Common myeloid progenitor, CD34-positive (primary cell): ENCODE data around the gene PLD5.
"Not testable (repeated sequence)": the region's sequence is repeated elsewhere in the genome, so short reads cannot be mapped to it uniquely, and the experiment has no call there.

Experiments
- CTCF ChIA-PET: fragments of 350-600 bp; sonication (Branson Sonifier 250); formaldehyde crosslinking; loops from one replicate; lab custom pipeline; 2021; ENCODE audit warnings: antibody characterized with exemption; lab: Charles Lee
- POLR2A ChIA-PET: fragments of 350-600 bp; sonication (Branson Sonifier 250); formaldehyde crosslinking; loops from one replicate; lab custom pipeline; 2021; ENCODE audit warnings: antibody characterized with exemption; lab: Charles Lee
- DNase-seq, 3 donors: peaks; one replicate each; pipeline versions ENCODE4 v3.0.0 to v3.0.0-alpha.2; 2013
- H3K27ac ChIP-seq, 2 experiments: 1 replicate in 1 of 2; 2 replicates in 1 of 2; pipeline ENCODE4 v1.7.0; 2013; ENCODE audit warnings: inconsistent platforms in 2 of 2, low read length in 2 of 2, mild to moderate bottlenecking in 2 of 2, low read depth in 1 of 2, moderate library complexity in 1 of 2; ENCODE audit not compliant: severe bottlenecking in 2 of 2, insufficient read depth in 1 of 2, poor library complexity in 1 of 2
- H3K27me3 ChIP-seq, 5 experiments: replicated peaks in 2 of 5; 1 replicate in 3 of 5; 2 replicates in 2 of 5; pipeline versions ENCODE4 v1.6.1 to v1.7.0; 2013; ENCODE audit warnings: low read length in 4 of 5, mild to moderate bottlenecking in 2 of 5, moderate library complexity in 2 of 5, inconsistent platforms in 1 of 5; ENCODE audit not compliant: insufficient read depth in 5 of 5, control insufficient read depth in 4 of 5
- H3K36me3 ChIP-seq, 4 experiments: 1 replicate in 2 of 4; 2 replicates in 2 of 4; pipeline versions ENCODE4 v1.6.1 to v1.7.0; 2013; ENCODE audit warnings: low read length in 3 of 4, control low read depth in 1 of 4, mild to moderate bottlenecking in 1 of 4; ENCODE audit not compliant: control insufficient read depth in 4 of 4, insufficient read depth in 4 of 4
- H3K4me1 ChIP-seq, 4 experiments: 1 replicate in 3 of 4; 2 replicates in 1 of 4; pipeline versions ENCODE4 v1.6.1 to v1.7.1; 2013; ENCODE audit warnings: low read length in 3 of 4, mild to moderate bottlenecking in 3 of 4, control low read depth in 1 of 4, inconsistent platforms in 1 of 4, moderate library complexity in 1 of 4; ENCODE audit not compliant: control insufficient read depth in 4 of 4, insufficient read depth in 4 of 4; ENCODE audit errors: control extremely low read depth in 1 of 4
- H3K4me3 ChIP-seq, 7 experiments: 1 replicate in 4 of 7; 2 replicates in 3 of 7; pipeline versions ENCODE4 v1.5.1 to v1.7.0; 2013; ENCODE audit warnings: mild to moderate bottlenecking in 7 of 7, low read length in 6 of 7, moderate library complexity in 6 of 7, inconsistent platforms in 2 of 7, low read depth in 2 of 7, control low read depth in 1 of 7; ENCODE audit not compliant: insufficient read depth in 4 of 7, control insufficient read depth in 1 of 7; ENCODE audit errors: extremely low read depth in 1 of 7
- H3K9me3 ChIP-seq, 5 experiments: 1 replicate in 4 of 5; 2 replicates in 1 of 5; pipeline versions ENCODE4 v1.6.1 to v1.7.1; 2013; ENCODE audit warnings: low read length in 4 of 5, mild to moderate bottlenecking in 2 of 5, inconsistent platforms in 1 of 5, low read depth in 1 of 5, moderate library complexity in 1 of 5; ENCODE audit not compliant: control insufficient read depth in 4 of 5, insufficient read depth in 2 of 5; ENCODE audit errors: control extremely low read depth in 1 of 5
- WGBS: methylation state at CpG from one replicate; pipeline ENCODE4 v1.1.5; 2013; ENCODE audit not compliant: insufficient coverage; 5-methylcytosine and 5-hydroxymethylcytosine counted together

Gene PLD5

DNA sequence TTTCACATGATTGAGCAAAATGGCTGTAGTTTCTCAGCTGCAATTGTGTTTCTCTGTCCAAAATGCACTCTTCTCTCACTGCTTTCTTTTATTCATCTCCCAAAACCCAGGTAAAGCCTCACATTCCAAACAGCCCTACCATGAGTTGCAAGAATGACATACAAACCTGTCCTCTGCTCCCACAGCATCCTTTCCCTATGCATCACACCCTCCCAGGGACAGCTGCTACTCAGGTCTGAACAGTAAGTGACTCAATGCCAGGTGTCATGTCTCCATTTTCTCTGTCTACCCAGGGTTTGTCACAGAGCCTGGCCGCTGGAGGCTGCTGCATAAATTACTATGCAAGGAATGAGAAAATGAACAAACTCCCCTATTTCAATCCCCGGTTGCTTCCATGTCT lies 118.5 kb downstream of the PLD5 start:
- Histone ChIP-seq H3K4me3 (no peak overlapping the region), H3K4me1 (no peaks in the 10 kb centered on the region), H3K27me3 (no peaks in the 10 kb centered on the region), H3K27ac (no peak overlapping the region), H3K36me3 (no peaks in the 10 kb centered on the region), H3K9me3 (no peaks in the 10 kb centered on the region)
- 100% methylated on average over 1 of the region's 2 CpGs for WGBS
- POLR2A ChIA-PET: no interaction called here
- no peak for DNase-seq
- CTCF ChIA-PET: no interaction called here

DNA sequence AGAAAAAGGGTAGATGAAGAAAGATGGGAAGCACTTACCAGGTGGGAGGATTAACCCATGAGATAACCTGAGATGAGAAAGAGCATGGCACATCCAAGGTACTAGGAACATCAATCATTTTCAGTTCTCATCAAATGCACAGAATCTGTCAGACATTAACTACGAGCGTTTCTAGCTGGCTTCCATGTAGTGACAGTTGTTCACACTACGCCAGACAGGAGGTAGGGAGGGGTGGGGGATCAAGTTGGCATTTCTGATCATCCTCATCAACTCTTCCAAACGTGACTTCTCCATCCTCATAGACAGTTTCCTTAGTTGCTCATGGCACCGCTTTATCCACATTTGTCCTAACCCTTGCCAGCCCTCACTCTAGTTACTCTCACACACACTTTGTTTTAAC lies 120.2 kb downstream of the PLD5 start:
- no peaks in the 10 kb centered on the region for H3K36me3 ChIP-seq
- no peak overlapping the region for H3K4me3 ChIP-seq
- H3K4me1 ChIP-seq: no peaks in the 10 kb centered on the region
- no peaks in the 10 kb centered on the region for H3K9me3 ChIP-seq
- CTCF ChIA-PET: interaction anchor here (1.5 kb wide), 1 partner anchor 12 kb away, joined by 5 read pairs; no protein-coding TSS in a partner anchor
- no peaks in the 10 kb centered on the region for H3K27me3 ChIP-seq
- WGBS: 95% methylated on average over 4 of the region's 5 CpGs
- H3K27ac ChIP-seq: no peak overlapping the region
- POLR2A ChIA-PET: no interaction called here
- no peak for DNase-seq

DNA sequence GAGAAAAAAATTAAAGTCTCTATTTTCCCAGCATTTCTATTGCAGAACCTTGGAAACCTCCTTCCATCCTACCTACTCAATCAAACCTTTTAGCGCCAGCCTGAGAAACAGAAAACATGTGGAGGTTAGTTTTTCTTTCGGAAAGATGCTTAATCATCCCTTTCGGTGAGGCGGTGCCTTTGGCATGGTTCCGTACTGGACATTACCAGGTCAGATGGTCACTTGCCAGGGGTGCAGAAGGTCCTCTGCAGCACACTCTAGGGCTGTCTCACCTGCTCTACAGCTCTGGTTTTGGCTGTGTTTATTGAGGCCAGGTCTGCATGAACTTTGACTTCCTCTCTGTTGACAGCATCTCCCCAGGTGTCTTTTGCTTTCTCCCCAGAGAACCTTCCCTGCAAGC lies 121.5 kb downstream of the PLD5 start:
- CTCF ChIA-PET: interaction anchor here (1.5 kb wide), 1 partner anchor 13 kb away, joined by 5 read pairs; no protein-coding TSS in a partner anchor
- H3K36me3 ChIP-seq: no peaks in the 10 kb centered on the region
- no peaks in the 10 kb centered on the region for H3K27me3 ChIP-seq
- POLR2A ChIA-PET: no interaction called here
- H3K4me3 ChIP-seq: no peak overlapping the region
- no peaks in the 10 kb centered on the region for H3K4me1 ChIP-seq
- H3K9me3 ChIP-seq: no peaks in the 10 kb centered on the region
- 70% methylated on average over 5 of the region's 5 CpGs for WGBS
- H3K27ac ChIP-seq: no peak overlapping the region
- DNase-seq: no peak

DNA sequence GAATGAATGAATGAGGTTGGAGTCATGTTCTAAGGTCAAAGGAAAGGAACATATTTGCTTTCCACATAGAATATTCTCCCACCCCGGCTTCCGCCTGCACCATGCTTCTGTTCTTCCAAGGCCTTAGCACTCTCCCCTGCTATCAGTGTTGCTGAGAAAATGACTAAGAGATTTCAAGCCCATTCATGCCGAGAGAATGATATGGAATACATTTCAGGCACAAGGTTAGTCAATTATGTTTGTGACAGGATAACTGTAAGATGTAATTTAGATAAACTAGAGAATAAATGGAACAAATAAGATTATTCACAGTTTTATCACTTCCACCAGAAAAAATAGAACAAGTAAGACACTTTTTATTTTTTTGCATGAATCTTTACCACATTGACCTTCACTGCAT lies 122.6 kb downstream of the PLD5 start:
- no peak overlapping the region for H3K27ac ChIP-seq
- no peaks in the 10 kb centered on the region for H3K36me3 ChIP-seq
- CTCF ChIA-PET: no interaction called here
- no peak overlapping the region for H3K4me3 ChIP-seq
- WGBS: no CpG with 5 or more reads among the region's 3 CpGs
- H3K27me3 ChIP-seq: no peaks in the 10 kb centered on the region
- H3K4me1 ChIP-seq: no peaks in the 10 kb centered on the region
- no peaks in the 10 kb centered on the region for H3K9me3 ChIP-seq
- POLR2A ChIA-PET: no interaction called here
- no peak for DNase-seq

DNA sequence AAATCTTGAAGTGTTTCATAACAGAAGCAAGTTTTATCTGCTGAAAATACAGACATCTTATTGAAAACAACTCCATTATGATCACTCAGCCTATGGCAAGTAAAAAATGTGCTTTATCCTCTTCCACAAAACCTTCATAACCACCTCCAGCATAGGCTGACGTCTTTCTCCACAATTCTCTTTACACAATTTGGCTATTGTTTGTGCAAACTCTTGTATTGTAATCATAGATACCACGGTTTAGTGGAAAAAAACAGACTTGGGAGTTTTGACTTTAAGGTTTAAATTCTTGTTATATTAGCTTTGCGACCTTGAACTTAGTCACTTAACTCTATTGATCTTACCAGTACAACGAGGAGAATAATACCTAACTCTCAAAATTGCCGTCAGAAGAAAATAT lies 126.1 kb downstream of the PLD5 start:
- Histone ChIP-seq H3K27me3 (no peaks in the 10 kb centered on the region), H3K27ac (no peak overlapping the region), H3K4me1 (no peaks in the 10 kb centered on the region), H3K9me3 (no peaks in the 10 kb centered on the region), H3K4me3 (no peak overlapping the region), H3K36me3 (no peaks in the 10 kb centered on the region)
- 92% methylated on average over 2 of the region's 5 CpGs for WGBS
- CTCF ChIA-PET: no interaction called here
- POLR2A ChIA-PET: no interaction called here
- DNase-seq: no peak

DNA sequence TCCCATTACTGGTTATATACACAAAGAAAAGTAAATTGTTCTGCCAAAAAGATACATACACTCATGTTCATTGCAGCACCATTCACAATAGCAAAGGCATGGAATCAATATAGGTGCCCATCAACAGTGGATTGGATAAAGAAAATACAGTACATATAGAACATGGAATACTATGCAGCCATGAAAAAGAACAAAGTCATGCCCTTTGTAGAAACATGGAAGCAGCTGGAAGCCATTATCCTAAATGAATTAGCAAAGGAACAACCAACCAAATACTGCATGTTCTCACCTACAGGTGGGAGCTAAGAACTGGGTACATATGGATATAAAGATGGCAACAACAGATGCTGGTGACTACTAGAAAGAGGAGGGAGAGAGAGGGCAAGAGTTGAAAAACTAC lies 132.6 kb downstream of the PLD5 start:
- Histone ChIP-seq H3K4me1 (no peaks in the 10 kb centered on the region), H3K9me3 (peaks cover 0 to 1% (median 0%) of the 10 kb centered on the region in 5 experiments), H3K27ac (no peak overlapping the region), H3K36me3 (no peaks in the 10 kb centered on the region), H3K4me3 (no peak overlapping the region), H3K27me3 (no peaks in the 10 kb centered on the region)
- POLR2A ChIA-PET: no interaction called here
- no peak for DNase-seq
- CTCF ChIA-PET: no interaction called here

DNA sequence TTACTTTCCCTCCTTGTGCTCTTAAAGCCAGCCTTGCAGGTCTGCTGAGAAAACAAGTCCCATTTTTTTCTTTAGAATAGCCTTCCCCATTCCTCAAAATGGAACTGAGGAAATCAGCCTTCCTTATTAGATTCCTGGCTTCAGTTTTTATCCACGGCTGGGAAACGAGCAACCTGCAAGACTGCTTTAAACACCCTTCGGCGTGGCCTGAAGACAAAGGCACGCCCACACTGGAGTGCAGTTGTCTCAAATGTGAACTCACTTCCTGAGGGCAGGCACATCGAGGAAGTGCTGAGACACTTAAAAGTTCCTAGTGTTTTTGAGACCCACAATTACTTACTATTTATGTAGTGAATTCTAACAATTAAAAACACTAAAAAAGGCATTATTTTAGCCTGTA lies 148.4 kb downstream of the PLD5 start:
- H3K36me3 ChIP-seq, H3K27me3 ChIP-seq, H3K9me3 ChIP-seq, H3K4me1 ChIP-seq, H3K27ac ChIP-seq, POLR2A ChIA-PET, CTCF ChIA-PET, DNase-seq, H3K4me3 ChIP-seq: not testable (repeated sequence)
- 70% methylated on average over 3 of the region's 6 CpGs for WGBS
